GM18951 (cell line): ENCODE measurements around the gene CCDC51.

ENCODE experiments used
- POLR2A ChIP-seq: IDR thresholded peaks from 4 replicates; pipeline ENCODE4 v1.6.1; 2011; ENCODE audit warnings: mild to moderate bottlenecking; ENCODE audit not compliant: insufficient read length, insufficient read depth; ENCODE audit errors: extremely low read depth
- in situ Hi-C: fragments of 300-500 bp; cut with MboI; formaldehyde crosslinking; loops from one replicate; pipeline ENCODE4 v1.12.0; 2022; ENCODE audit warnings: low sequenced_read_pairs, mixed read lengths, inconsistent platforms; ENCODE audit not compliant: unreplicated experiment

The CCDC51 gene

DNA sequence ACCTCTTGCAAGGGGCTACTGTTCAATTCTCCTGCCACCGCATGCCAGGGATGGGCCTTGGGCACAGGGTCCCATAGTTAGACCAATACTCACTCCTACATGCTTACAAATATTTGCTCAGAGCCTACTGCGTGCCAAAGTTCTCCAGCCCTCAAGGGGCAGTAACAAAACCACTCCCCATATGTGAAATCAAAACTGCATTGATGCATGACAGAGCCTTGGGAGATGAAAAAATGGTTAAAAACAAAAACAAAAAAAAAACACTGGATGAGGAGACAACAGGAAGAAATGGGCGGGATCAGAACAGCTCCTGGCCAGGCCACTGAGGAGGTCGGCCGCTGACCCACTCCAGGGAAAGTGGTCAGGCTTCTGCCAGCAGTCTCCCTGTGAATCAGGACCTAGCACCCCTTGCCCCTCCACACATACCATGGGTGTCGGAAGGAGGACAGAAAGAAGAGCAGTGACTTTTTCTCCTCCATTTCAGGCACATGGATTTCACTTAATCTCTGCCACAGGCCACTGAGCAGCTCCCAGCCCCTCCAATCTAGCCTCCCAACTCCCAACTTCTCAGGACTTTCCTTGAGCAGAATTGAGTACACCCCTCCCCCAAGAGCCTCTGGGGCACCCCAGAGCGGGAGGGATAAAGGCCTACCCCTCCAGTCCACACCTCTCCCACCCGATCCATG lies 12.8 kb downstream of the CCDC51 start:
- no peak for TF ChIP-seq POLR2A
- in situ Hi-C loops = no loop called here

GRCh38 chr3:48426401-48426909 lies 13.5 kb downstream of the CCDC51 start:
- in situ Hi-C loops = no loop called here

GRCh38 chr3:48425281-48425812 lies 14.6 kb downstream of the CCDC51 start:
- TF ChIP-seq POLR2A = no peak
- in situ Hi-C loops = no loop called here

More at GRCh38 chr3:48426401-48426909, 13.5 kb downstream of the CCDC51 start:
- no peak for TF ChIP-seq POLR2A

GRCh38 chr3:48423883-48424695 lies 15.8 kb downstream of the CCDC51 start:
- in situ Hi-C loops = no loop called here

GRCh38 chr3:48423241-48423882 lies 16.6 kb downstream of the CCDC51 start:
- in situ Hi-C loops = no loop called here
- no peak for TF ChIP-seq POLR2A

More at GRCh38 chr3:48423883-48424695, 15.8 kb downstream of the CCDC51 start:
- TF ChIP-seq POLR2A = no peak

GRCh38 chr3:48422681-48423080 lies 17.2 kb downstream of the CCDC51 start:
- in situ Hi-C loops = no loop called here
- TF ChIP-seq POLR2A = no peak

DNA sequence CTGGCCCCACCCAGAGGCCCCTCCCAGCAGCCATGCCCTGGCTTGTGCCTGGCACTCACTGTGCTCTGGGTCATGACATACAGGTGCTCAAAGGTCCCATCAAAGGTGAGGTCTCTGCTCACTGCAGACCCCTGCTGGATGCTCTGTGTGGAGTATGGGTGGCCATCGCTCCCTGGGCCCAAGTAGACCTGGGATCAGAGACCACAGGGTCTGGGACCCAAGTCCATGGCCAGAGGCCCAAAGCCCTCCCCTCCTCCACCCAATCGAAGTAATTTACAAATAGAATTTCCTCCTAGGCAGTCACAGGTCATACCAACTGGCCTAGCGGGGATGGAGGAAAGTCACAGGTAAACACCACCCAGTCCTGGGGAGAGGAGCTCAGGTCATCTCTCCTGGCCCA lies 17.6 kb downstream of the CCDC51 start:
- in situ Hi-C loops = no loop called here
- no peak for TF ChIP-seq POLR2A

DNA sequence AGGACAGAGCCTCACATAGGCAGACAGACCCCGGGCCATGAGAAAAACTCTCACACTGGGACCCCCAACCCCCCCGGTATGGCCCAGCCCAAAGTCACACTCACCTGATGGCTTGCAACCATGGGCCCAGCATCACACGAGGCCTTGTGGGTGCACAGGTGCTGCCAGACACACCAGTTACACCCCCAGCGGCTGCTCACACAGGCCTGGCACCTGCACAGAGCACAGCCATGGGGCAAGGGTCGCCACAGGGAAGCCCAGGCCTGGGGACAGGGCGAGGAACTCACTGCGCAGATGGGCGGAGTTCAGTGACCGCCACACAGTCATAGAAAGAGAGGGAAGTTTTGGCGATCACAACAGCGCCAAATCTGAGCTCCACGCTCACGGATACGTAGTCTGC lies 19.4 kb downstream of the CCDC51 start:
- in situ Hi-C loops = no loop called here
- no peak for TF ChIP-seq POLR2A

DNA sequence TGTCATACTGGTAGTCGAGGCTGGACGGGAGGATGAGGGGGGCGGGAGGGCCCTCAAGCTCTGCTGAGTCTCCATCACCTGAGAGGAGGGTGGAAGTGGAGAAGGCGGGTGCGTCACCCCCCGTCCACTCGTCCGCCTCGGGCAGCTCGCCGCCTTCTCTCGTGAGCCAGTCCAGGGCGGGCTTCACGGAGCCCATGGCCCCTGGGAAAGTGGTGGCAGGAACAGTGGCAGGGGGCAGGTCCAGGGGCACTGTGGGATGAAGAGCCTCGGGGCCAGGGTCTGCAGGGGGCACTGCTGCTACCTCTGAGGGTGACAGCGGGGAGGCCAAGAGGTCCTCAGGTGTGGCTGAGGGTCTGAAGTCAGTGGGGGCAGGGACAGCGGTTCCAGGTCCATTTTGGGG lies 20.3 kb downstream of the CCDC51 start:
- in situ Hi-C loops = no loop called here
- TF ChIP-seq POLR2A = no peak

GRCh38 chr3:48419149-48419548 lies 20.8 kb downstream of the CCDC51 start:
- TF ChIP-seq POLR2A = no peak
- in situ Hi-C loops = no loop called here

- in situ Hi-C loops = no loop called here
- TF ChIP-seq POLR2A = no peak
Observed at GRCh38 chr3:48418651-48419050, 21.3 kb downstream of the CCDC51 start.

DNA sequence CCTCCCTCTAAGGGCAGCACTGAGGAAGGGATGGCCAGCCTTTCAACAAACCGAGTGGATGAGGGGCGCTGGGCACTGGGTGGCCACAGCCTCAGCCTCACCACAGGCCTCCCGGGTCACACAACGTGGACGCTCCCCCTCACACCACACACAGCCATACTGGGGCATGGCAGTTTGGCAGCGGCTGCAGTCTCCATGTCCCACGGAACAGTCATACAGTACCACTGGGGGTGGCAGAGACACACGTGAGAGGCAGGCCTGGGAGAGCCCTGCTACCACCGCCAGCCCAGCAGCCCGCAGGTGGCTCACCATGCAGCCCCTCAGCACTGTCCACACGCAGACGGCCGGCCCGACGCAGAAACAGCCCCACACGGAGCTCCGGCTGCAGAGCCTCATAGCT lies 21.8 kb downstream of the CCDC51 start:
- in situ Hi-C loops = no loop called here

DNA sequence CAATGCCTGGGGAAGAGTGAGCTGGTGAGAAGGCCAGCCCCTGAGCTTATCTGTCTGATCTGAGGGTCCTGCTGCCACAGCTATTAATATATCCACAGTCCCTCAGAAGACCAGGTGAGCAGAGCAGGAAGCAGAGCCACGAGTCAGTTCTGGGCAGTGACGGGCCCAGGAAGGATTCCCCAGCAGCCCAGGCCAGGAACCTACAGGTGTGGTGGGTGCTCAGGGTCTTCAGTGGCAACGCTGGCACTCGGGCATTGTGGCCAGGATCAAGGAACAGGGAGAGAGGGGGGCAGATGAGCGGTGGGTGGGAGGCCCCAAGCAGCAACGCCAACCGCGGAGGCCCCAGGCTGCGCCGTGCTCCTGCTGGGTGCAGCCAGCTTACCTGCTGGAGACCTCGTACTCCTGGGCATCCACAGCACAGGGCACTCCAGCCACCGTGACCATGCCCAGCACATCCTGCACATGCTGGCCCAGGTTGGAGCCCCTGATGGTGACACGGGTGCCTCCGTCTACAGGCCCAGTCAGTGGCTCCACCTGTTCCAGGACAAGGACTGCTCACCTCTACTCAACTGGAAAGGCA lies 22.3 kb downstream of the CCDC51 start:
- in situ Hi-C loops = no loop called here
- no peak for TF ChIP-seq POLR2A

More for the DNA sequence above, 21.8 kb downstream of the CCDC51 start:
- TF ChIP-seq POLR2A = no peak
